Ovary (tissue), 9 donors: Measurements from ENCODE around the gene TBCD. TPM values are rescaled to one million over a fixed set of nuclear protein-coding genes. Genes with fewer than 3 reads are reported as not detected.
"Not testable (repeated sequence)": the region's sequence is repeated elsewhere in the genome, so short reads cannot be mapped to it uniquely, and the experiment has no call there.

Source experiments
- DNase-seq, 5 donors: peaks; one replicate each; pipeline ENCODE4 v3.0.0-alpha.2; 2019 to 2020
- H3K27ac ChIP-seq, 2 donors: fragments of 200-600 bp; one replicate each; pipeline versions ENCODE4 v1.5.1 to v1.8.0; 2019 to 2022
- H3K27me3 ChIP-seq: fragments of 200-600 bp; one replicate; pipeline ENCODE4 v1.8.0; 2022
- H3K36me3 ChIP-seq: fragments of 200-600 bp; sonication (generic); one replicate; pipeline ENCODE4 v1.5.1; 2019
- H3K4me1 ChIP-seq: one replicate; pipeline ENCODE4 v1.8.1; 2013; ENCODE audit warnings: mild to moderate bottlenecking, moderate library complexity; ENCODE audit not compliant: insufficient read depth
- H3K4me3 ChIP-seq: fragments of 200-600 bp; sonication (generic); one replicate; pipeline ENCODE4 v1.5.1; 2017
- H3K9me3 ChIP-seq, 2 donors: fragments of 200-600 bp in 1 of 2; sonication (generic) in 1 of 2; one replicate each; pipeline versions ENCODE4 v1.5.1 to v1.8.1; 2013 to 2019; ENCODE audit warnings: mild to moderate bottlenecking in 1 of 2, moderate library complexity in 1 of 2
- CTCF ChIP-seq, 3 donors: fragments of 450-650 bp in 2 of 3; fragments of 200-600 bp in 1 of 3; IDR thresholded peaks; one replicate each; pipeline versions ENCODE4 v1.5.1 to v1.8.0; 2016 to 2022; ENCODE audit warnings: antibody characterized with exemption in 3 of 3, mild to moderate bottlenecking in 1 of 3
- EP300 ChIP-seq: sonication (generic); formaldehyde crosslinking; IDR thresholded peaks from one replicate; pipeline ENCODE4 v1.6.1; 2017; ENCODE audit warnings: antibody characterized with exemption
- POLR2A ChIP-seq: fragments of 450-650 bp; IDR thresholded peaks from one replicate; pipeline ENCODE4 v1.6.1; 2017; ENCODE audit warnings: antibody characterized with exemption, mild to moderate bottlenecking, moderate library complexity
- WGBS, 3 donors: extraction: QIAGEN DNeasy Blood & Tissue Kit in 1 of 3; methylation state at CpG; one replicate each; pipeline versions ENCODE4 v1.1.5 to v1.1.7; 2013 to 2017; 5-methylcytosine and 5-hydroxymethylcytosine counted together
- intact Hi-C, 4 donors: fragments of 100-400 bp; cut with DNase I; formaldehyde crosslinking; loops; one replicate each; pipeline versions ENCODE4 v1.11.0 to v1.15.1; 2022 to 2023
- polyA plus RNA-seq, 2 donors: library from polyadenylated mRNA; stranded (reverse); fragments of 200-250 nt in 1 of 2; fragments of 350-450 nt in 1 of 2; fragmentation: Illumina TruSeq in 1 of 2; extraction: RNeasy Lipid Tissue Mini Kit (QIAGEN cat#74804) in 1 of 2; gene quantifications; one replicate each; pipeline ENCODE4 v1.2.3, GENCODE V29; 2013 to 2014
- total RNA-seq, 7 donors: library from RNA; depleted of rRNA in 2 of 7; stranded (reverse); fragments of >200 nt in 2 of 7; fragmentation: NEBNext Ultra II Directional in 3 of 7; extraction: Animal tissue kit (Norgen Biotek cat#: 25700) in 3 of 7; gene quantifications; one replicate each; pipeline versions ENCODE4 v1.1.0 to v1.2.4, GENCODE V29; 2016 to 2023
- donor health status: DM: no; HTN: no; CAD: no; lungs with moderate emphysema.
- donor health status: DM: no; HTN: no; CAD: no.
- donor health status: Bipolar disorder and iron deficiency.
- donor health status: DM: yes; HTN: yes; CAD: no.
- donor health status: DM: no; HTN: no; CAD: no.
- donor health status: DM: yes; HTN: yes; CAD: no.

Gene TBCD
- total and polyA plus RNA-seq, 9 donors: 29.2 to 88.3 (median 59.2) TPM

- WGBS, 3 donors: 86 to 89% (median 87%) methylated on average over 3 of the region's 3 CpGs
- Histone ChIP-seq H3K4me3 (no peak overlapping the region), H3K4me1 (no peaks in the 10 kb centered on the region), H3K9me3 (no peaks in the 10 kb centered on the region), H3K27ac (no peak overlapping the region), H3K36me3 (no peaks in the 10 kb centered on the region), H3K27me3 (no peaks in the 10 kb centered on the region)
- TF ChIP-seq EP300: no peak
- TF ChIP-seq CTCF (IDR thresholded peaks at IDR 0.05): no peak
- no peak for TF ChIP-seq POLR2A
- intact Hi-C loops: loop anchor here in 2 of 4 donors (5.0 to 10.0 kb wide), 2 partner anchors 417 to 420 kb away; partner anchors contain the start of gene TEX19 (in 1 of the 2)
- DNase-seq: no peak
Measured at GRCh38 chr17:82772026-82772425, 20.2 kb downstream of the TBCD start.

GRCh38 chr17:82774456-82774855 lies 22.6 kb downstream of the TBCD start:
- H3K9me3 ChIP-seq, DNase-seq, H3K27me3 ChIP-seq, H3K4me3 ChIP-seq, H3K36me3 ChIP-seq, H3K4me1 ChIP-seq, H3K27ac ChIP-seq: not testable (repeated sequence)
- 80 to 85% (median 85%) methylated on average over 19 of the region's 19 CpGs for WGBS, 3 donors
- intact Hi-C loops: loop anchor here in 3 of 4 donors (2.0 to 10.0 kb wide), 3 partner anchors 420 to 424 kb away; partner anchors contain the start of gene TEX19 (in 1 of the 3)

- no peak overlapping the region for H3K4me3 ChIP-seq
- no peaks in the 10 kb centered on the region for H3K9me3 ChIP-seq
- 36 to 37% (median 36%) methylated on average over 32 to 34 of the region's 34 CpGs for WGBS, 3 donors
- no peaks in the 10 kb centered on the region for H3K27me3 ChIP-seq
- no peak overlapping the region for H3K27ac ChIP-seq
- intact Hi-C loops: loop anchor here in 2 of 4 donors (2.0 to 10.0 kb wide), 2 partner anchors 420 to 424 kb away; partner anchors contain the start of gene TEX19 (in 1 of the 2)
- no peaks in the 10 kb centered on the region for H3K36me3 ChIP-seq
- peak; percentile 69 to 85 (median 79) for DNase-seq
- TF ChIP-seq EP300: no peak
- peak; percentile 77 to 94 (median 81) for TF ChIP-seq CTCF (IDR thresholded peaks at IDR 0.05)
- no peaks in the 10 kb centered on the region for H3K4me1 ChIP-seq
Measured at GRCh38 chr17:82775001-82775823, 23.3 kb downstream of the TBCD start.

- intact Hi-C loops: loop anchor here in 1 of 4 donors (10.0 kb wide), 1 partner anchor 422 kb away; the partner anchor contains the start of gene TEX19
- Histone ChIP-seq H3K4me3 (no peak overlapping the region), H3K9me3 (no peaks in the 10 kb centered on the region), H3K36me3 (no peaks in the 10 kb centered on the region), H3K27me3 (no peaks in the 10 kb centered on the region), H3K27ac (no peak overlapping the region), H3K4me1 (no peaks in the 10 kb centered on the region)
- DNase-seq: no peak
- TF ChIP-seq POLR2A: no peak
- TF ChIP-seq CTCF (IDR thresholded peaks at IDR 0.05): no peak
- TF ChIP-seq EP300: no peak
- 91 to 96% (median 92%) methylated on average over 13 of the region's 13 CpGs for WGBS, 3 donors
Measured at GRCh38 chr17:82776454-82776853, 24.6 kb downstream of the TBCD start.

GRCh38 chr17:82777778-82778375 lies 26.0 kb downstream of the TBCD start:
- intact Hi-C loops: loop anchor here in 1 of 4 donors (10.0 kb wide), 1 partner anchor 423 kb away; the partner anchor contains the start of gene TEX19
- not testable (repeated sequence) for H3K36me3 ChIP-seq, H3K4me1 ChIP-seq, H3K27me3 ChIP-seq, H3K9me3 ChIP-seq, DNase-seq, H3K27ac ChIP-seq, H3K4me3 ChIP-seq
- 69 to 72% (median 69%) methylated on average over 21 of the region's 21 CpGs for WGBS, 3 donors
